Measurements from ENCODE around the gene FILIP1.
"Not testable (repeated sequence)": the region's sequence is repeated elsewhere in the genome, so short reads cannot be mapped to it uniquely, and the experiment has no call there.

Gene FILIP1

GRCh38 chr6:75415804-75416203, 77.8 kb downstream of the FILIP1 start:
- no peak for DNase-seq

GRCh38 chr6:75414445-75415021, 79.1 kb downstream of the FILIP1 start:
- no peak for DNase-seq

GRCh38 chr6:75412969-75413662, 80.5 kb downstream of the FILIP1 start:
- DNase-seq: no peak

- not testable (repeated sequence) for DNase-seq
Observed at GRCh38 chr6:75410564-75410963, 83.0 kb downstream of the FILIP1 start.

GRCh38 chr6:75409928-75410327, 83.7 kb downstream of the FILIP1 start:
- DNase-seq: no peak

- DNase-seq: no peak
Observed at GRCh38 chr6:75409286-75409685, 84.3 kb downstream of the FILIP1 start.

GRCh38 chr6:75403563-75404080, 90.0 kb downstream of the FILIP1 start:
- DNase-seq: no peak

- DNase-seq: no peak
Observed at GRCh38 chr6:75402296-75402695, 91.3 kb downstream of the FILIP1 start.

GRCh38 chr6:75397656-75398465, 95.7 kb downstream of the FILIP1 start:
- no peak for DNase-seq

GRCh38 chr6:75397171-75397570, 96.4 kb downstream of the FILIP1 start:
- no peak for DNase-seq

- no peak for DNase-seq
Observed at GRCh38 chr6:75396005-75396800, 97.4 kb downstream of the FILIP1 start.

GRCh38 chr6:75393806-75394205, 99.8 kb downstream of the FILIP1 start:
- no peak for DNase-seq

GRCh38 chr6:75391276-75391675, 102.3 kb downstream of the FILIP1 start:
- DNase-seq: no peak

GRCh38 chr6:75386050-75386770, 107.4 kb downstream of the FILIP1 start:
- no peak for DNase-seq

- no peak for DNase-seq
Observed at GRCh38 chr6:75384116-75384515, 109.5 kb downstream of the FILIP1 start.

- no peak for DNase-seq
Observed at GRCh38 chr6:75382634-75382900, 111.0 kb downstream of the FILIP1 start.

- DNase-seq: peak; percentile 6
Observed at GRCh38 chr6:75381877-75382633, 111.5 kb downstream of the FILIP1 start.

- no peak for DNase-seq
Observed at GRCh38 chr6:75379536-75379935, 114.1 kb downstream of the FILIP1 start.

- no peak for DNase-seq
Observed at GRCh38 chr6:75378101-75378500, 115.5 kb downstream of the FILIP1 start.

GRCh38 chr6:75377386-75377785, 116.2 kb downstream of the FILIP1 start:
- peak; percentile 5 for DNase-seq

- DNase-seq: no peak
Observed at GRCh38 chr6:75376347-75377024, 117.1 kb downstream of the FILIP1 start.

Measured in NCI-H1105 (cell line).